Endothelial cell of umbilical vein (primary cell): ENCODE data around the gene CCL17. TPM values are rescaled to one million over a fixed set of nuclear protein-coding genes. Genes with fewer than 3 reads are reported as not detected.

Experiments used
- BruUV-seq: library from RNA; stranded (reverse); fragments of 400-500 nt; replicated peaks from 2 replicates; lab custom pipeline; 2021; lab: Mats Ljungman, UMichigan
- CTCF ChIA-PET: fragments of 300-600, 350-600 bp; sonication (Branson Sonifier 250); formaldehyde crosslinking; loops from one replicate; lab custom pipeline; 2021; ENCODE audit warnings: antibody characterized with exemption, inconsistent platforms; lab: Charles Lee
- POLR2A ChIA-PET: fragments of 300-600, 350-600 bp; sonication (Branson Sonifier 250); formaldehyde crosslinking; loops from one replicate; lab custom pipeline; 2021; ENCODE audit warnings: antibody characterized with exemption, inconsistent platforms; lab: Charles Lee
- DNase-seq: peaks from one replicate; pipeline ENCODE4 v3.0.0-alpha.2; 2011; ENCODE audit warnings: low read depth, low spot score
- FAIRE-seq: peaks from 2 replicates; lab custom pipeline; 2011; peaks lifted over from hg19 to GRCh38; lab: Jason Lieb, UNC
- H2AFZ ChIP-seq: 2 replicates; pipeline ENCODE4 v1.6.0; 2012; ENCODE audit warnings: low read depth, low read length, control low read depth, inconsistent platforms
- H3K27ac ChIP-seq: 2 replicates; pipeline ENCODE4 v1.5.1; 2011; ENCODE audit warnings: low read depth, mild to moderate bottlenecking, control low read depth, low read length, moderate library complexity; ENCODE audit not compliant: insufficient read depth
- H3K27me3 ChIP-seq, 2 experiments: 2 replicates each; pipeline versions ENCODE4 v1.6.0 to v1.6.1; 2011; ENCODE audit warnings: low read length in 2 of 2, mixed read lengths in 1 of 2; ENCODE audit not compliant: control insufficient read depth in 2 of 2, insufficient read depth in 2 of 2
- H3K36me3 ChIP-seq, 2 experiments: 2 replicates in 1 of 2; 3 replicates in 1 of 2; pipeline ENCODE4 v1.5.1; 2011; ENCODE audit warnings: low read length in 2 of 2, mild to moderate bottlenecking in 1 of 2, moderate library complexity in 1 of 2; ENCODE audit not compliant: control insufficient read depth in 2 of 2, insufficient read depth in 2 of 2; ENCODE audit errors: extremely low read depth in 1 of 2
- H3K4me1 ChIP-seq: 3 replicates; pipeline ENCODE4 v1.5.1; 2011; ENCODE audit warnings: mild to moderate bottlenecking, low read length; ENCODE audit not compliant: control insufficient read depth, insufficient read depth; ENCODE audit errors: extremely low read depth
- H3K4me2 ChIP-seq: 2 replicates; pipeline ENCODE4 v1.6.1; 2011; ENCODE audit warnings: low read length, control low read depth, mixed read lengths; ENCODE audit not compliant: insufficient read depth
- H3K4me3 ChIP-seq, 3 experiments: fragments of 200-600 bp in 1 of 3; sonication (generic), shearing (Covaris generic) in 1 of 3; replicated peaks in 1 of 3; 2 replicates each; pipeline ENCODE4 v1.5.1; 2011 to 2016; ENCODE audit warnings: control low read depth in 3 of 3, low read length in 3 of 3, mild to moderate bottlenecking in 2 of 3, inconsistent platforms in 1 of 3, low read depth in 1 of 3, moderate library complexity in 1 of 3; ENCODE audit not compliant: insufficient read depth in 1 of 3
- H3K79me2 ChIP-seq: 2 replicates; pipeline ENCODE4 v1.6.0; 2012; ENCODE audit warnings: low read length, inconsistent platforms; ENCODE audit not compliant: control insufficient read depth, insufficient read depth
- H3K9ac ChIP-seq: replicated peaks from 2 replicates; pipeline ENCODE3; 2011; ENCODE audit warnings: low read length, control low read depth; ENCODE audit not compliant: insufficient read depth; ENCODE audit errors: extremely low read depth
- H3K9me1 ChIP-seq: replicated peaks from 3 replicates; pipeline ENCODE4 v1.6.0; 2011; ENCODE audit warnings: mild to moderate bottlenecking, low read length; ENCODE audit not compliant: control insufficient read depth, insufficient read depth; ENCODE audit errors: extremely low read depth
- H3K9me3 ChIP-seq: replicated peaks from 2 replicates; pipeline ENCODE4 v1.5.1; 2012; ENCODE audit warnings: low read length, inconsistent platforms; ENCODE audit not compliant: control insufficient read depth, insufficient read depth
- H4K20me1 ChIP-seq: replicated peaks from 2 replicates; pipeline ENCODE3; 2011; ENCODE audit warnings: mild to moderate bottlenecking, low read length; ENCODE audit not compliant: control insufficient read depth, insufficient read depth; ENCODE audit errors: extremely low read depth
- EZH2 ChIP-seq: IDR thresholded peaks from 2 replicates; pipeline ENCODE4 v1.6.1; 2012; ENCODE audit warnings: borderline replicate concordance, low read depth, mild to moderate bottlenecking, moderate library complexity, low read length, inconsistent platforms; ENCODE audit not compliant: severe bottlenecking
- FOS ChIP-seq: IDR thresholded peaks from 2 replicates; pipeline ENCODE4 v1.6.1; 2011; ENCODE audit warnings: mild to moderate bottlenecking, low read length, moderate library complexity, borderline replicate concordance; ENCODE audit not compliant: insufficient read depth
- GATA2 ChIP-seq: IDR thresholded peaks from 2 replicates; pipeline ENCODE4 v1.7.0; 2011; ENCODE audit warnings: low read depth, mild to moderate bottlenecking, moderate library complexity, mixed read lengths, low read length; ENCODE audit not compliant: insufficient read length, insufficient read depth
- JUN ChIP-seq: IDR thresholded peaks from 2 replicates; pipeline ENCODE4 v1.6.1; 2011; ENCODE audit warnings: borderline replicate concordance, low read depth; ENCODE audit not compliant: insufficient read length, insufficient read depth
- MYC ChIP-seq: IDR thresholded peaks from one replicate; pipeline ENCODE4 v1.6.1; 2011; ENCODE audit warnings: mild to moderate bottlenecking, low read depth, low read length
- POLR2A ChIP-seq: IDR thresholded peaks from 2 replicates; pipeline ENCODE4 v1.6.1; 2012; ENCODE audit warnings: low read depth, mild to moderate bottlenecking, control low read depth, low read length
- POLR2AphosphoS5 ChIP-seq: IDR thresholded peaks from 2 replicates; pipeline ENCODE4 v1.6.1; 2012; ENCODE audit warnings: low read depth, mild to moderate bottlenecking, control low read depth, low read length, moderate library complexity; ENCODE audit not compliant: insufficient read depth
- dilution Hi-C: fragments of 300-500 bp; cut with MboI; formaldehyde crosslinking; loops from one replicate; pipeline ENCODE4 v1.15.0; 2019; ENCODE audit warnings: low sequenced_read_pairs; ENCODE audit not compliant: extremely low pct_ligation_motif_present
- intact Hi-C: fragments of 100-400 bp; cut with micrococcal nuclease; formaldehyde crosslinking; loops from one replicate; pipeline ENCODE4 v1.10.0; 2022
- polyA plus RNA-seq, 4 experiments: library from polyadenylated mRNA; depleted of rRNA in 3 of 4; stranded (reverse) in 3 of 4; unstranded in 1 of 4; fragments of >200 nt; gene quantifications; 2 replicates each; pipeline versions ENCODE4 v1.2.1 to v1.2.3, GENCODE V29; 2011 to 2012; ENCODE audit warnings: missing spikeins in 1 of 4
- total RNA-seq: library from RNA; stranded (reverse); gene quantifications from 2 replicates; pipeline ENCODE4 v1.2.3, GENCODE V29; 2021
- TF ChIP-seq, protein P1 (sequence below): IDR thresholded peaks from 2 replicates; pipeline ENCODE4 v1.6.1; 2011; ENCODE audit not compliant: insufficient read depth, insufficient read length
- TF ChIP-seq, protein P2 (sequence below), 2 donors: IDR thresholded peaks; 1 replicate in 1 of 2; 2 replicates in 1 of 2; pipeline ENCODE4 v1.5.1; 2011; ENCODE audit warnings: low read length in 2 of 2, mild to moderate bottlenecking in 2 of 2, moderate library complexity in 2 of 2, control low read depth in 1 of 2, inconsistent platforms in 1 of 2, low read depth in 1 of 2; ENCODE audit not compliant: insufficient read depth in 1 of 2; ENCODE audit errors: extremely low read depth in 1 of 2

The CCL17 gene
- total and polyA plus RNA-seq, 2 donors (not counting 3 experiments of a cell fraction or from before 2014, with no cell fraction given), result not detected

DNA sequence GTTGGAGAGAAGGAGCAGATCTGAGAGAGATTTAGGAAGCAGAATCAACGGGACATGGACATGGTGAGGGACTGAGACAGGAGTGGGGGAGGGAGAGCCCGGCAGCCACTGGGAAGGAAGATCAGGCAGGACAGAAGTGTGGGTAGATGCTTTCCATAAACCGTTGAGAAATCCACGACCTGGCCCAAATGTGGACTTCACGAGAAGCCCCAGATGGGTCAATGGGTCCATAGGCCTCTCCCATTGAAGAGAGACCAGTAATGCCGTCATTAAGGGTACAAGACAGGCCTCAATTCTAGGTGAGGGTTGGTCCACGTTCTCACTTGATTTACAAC is 46.5 kb upstream of the CCL17 start:
- H3K27ac ChIP-seq, result no peak overlapping the region
- FAIRE-seq, result no peak
- no peaks in the 10 kb centered on the region for H3K9me1 ChIP-seq
- H3K9me3 ChIP-seq, result no peaks in the 10 kb centered on the region
- POLR2A ChIA-PET, result no interaction called here
- H4K20me1 ChIP-seq, result no peaks in the 10 kb centered on the region
- H3K36me3 ChIP-seq, result no peaks in the 10 kb centered on the region
- CTCF ChIA-PET, result interaction anchor here (0.5 kb wide), 1 partner anchor 449 kb away, joined by 3 read pairs; no protein-coding TSS in a partner anchor
- H3K4me1 ChIP-seq, result no peaks in the 10 kb centered on the region
- TF ChIP-seq FOS, result no peak
- TF ChIP-seq, protein P1, sequence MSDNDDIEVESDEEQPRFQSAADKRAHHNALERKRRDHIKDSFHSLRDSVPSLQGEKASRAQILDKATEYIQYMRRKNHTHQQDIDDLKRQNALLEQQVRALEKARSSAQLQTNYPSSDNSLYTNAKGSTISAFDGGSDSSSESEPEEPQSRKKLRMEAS, result no peak
- no peak for TF ChIP-seq POLR2AphosphoS5
- TF ChIP-seq, protein P2, sequence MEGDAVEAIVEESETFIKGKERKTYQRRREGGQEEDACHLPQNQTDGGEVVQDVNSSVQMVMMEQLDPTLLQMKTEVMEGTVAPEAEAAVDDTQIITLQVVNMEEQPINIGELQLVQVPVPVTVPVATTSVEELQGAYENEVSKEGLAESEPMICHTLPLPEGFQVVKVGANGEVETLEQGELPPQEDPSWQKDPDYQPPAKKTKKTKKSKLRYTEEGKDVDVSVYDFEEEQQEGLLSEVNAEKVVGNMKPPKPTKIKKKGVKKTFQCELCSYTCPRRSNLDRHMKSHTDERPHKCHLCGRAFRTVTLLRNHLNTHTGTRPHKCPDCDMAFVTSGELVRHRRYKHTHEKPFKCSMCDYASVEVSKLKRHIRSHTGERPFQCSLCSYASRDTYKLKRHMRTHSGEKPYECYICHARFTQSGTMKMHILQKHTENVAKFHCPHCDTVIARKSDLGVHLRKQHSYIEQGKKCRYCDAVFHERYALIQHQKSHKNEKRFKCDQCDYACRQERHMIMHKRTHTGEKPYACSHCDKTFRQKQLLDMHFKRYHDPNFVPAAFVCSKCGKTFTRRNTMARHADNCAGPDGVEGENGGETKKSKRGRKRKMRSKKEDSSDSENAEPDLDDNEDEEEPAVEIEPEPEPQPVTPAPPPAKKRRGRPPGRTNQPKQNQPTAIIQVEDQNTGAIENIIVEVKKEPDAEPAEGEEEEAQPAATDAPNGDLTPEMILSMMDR (IDR thresholded peaks at IDR 0.05; ENCODE audit: extremely low read depth in 1 of 2, insufficient read depth in 1 of 2, low read depth in 1 of 2, low read length in 2 of 2), result no peak
- no peak for TF ChIP-seq MYC
- TF ChIP-seq GATA2, result no peak
- no peak for TF ChIP-seq JUN
- no peak for TF ChIP-seq EZH2
- TF ChIP-seq POLR2A, result no peak
- no peaks in the 10 kb centered on the region for H3K79me2 ChIP-seq
- H3K4me3 ChIP-seq, result no peak overlapping the region
- H3K9ac ChIP-seq, result no peak overlapping the region
- intact Hi-C loops, result no loop called here
- H3K4me2 ChIP-seq, result no peak overlapping the region
- BruUV-seq, result no TSS peak
- dilution Hi-C loops, result no loop called here
- H3K27me3 ChIP-seq, result peaks cover 0 to 1% of the 10 kb centered on the region in 2 experiments
- H2AFZ ChIP-seq, result no peak overlapping the region
- no peak for DNase-seq
